ENCODE data around the gene OR8B2. TPM values are rescaled to one million over a fixed set of nuclear protein-coding genes. Genes with fewer than 3 reads are reported as not detected.

OR8B2 gene
- total RNA-seq, 1 experiment from 2014 or later = not detected

Other genes with a start within 250 kb of the OR8B2 start
- not detected in 2 replicates for gene OR10D3, start 201.2 kb downstream of the OR8B2 start, total RNA-seq (2014; rRNA removed; shearing (Covaris generic))
- gene OR8G1, start 143.4 kb downstream of the OR8B2 start, total RNA-seq (2014; rRNA removed; shearing (Covaris generic)) = not detected in 2 replicates
- gene OR8G5, start 128.1 kb downstream of the OR8B2 start, total RNA-seq (2014; rRNA removed; shearing (Covaris generic)) = not detected in 2 replicates
- gene OR8D1, start 70.5 kb downstream of the OR8B2 start, total RNA-seq (2014; rRNA removed; shearing (Covaris generic)) = not detected in 2 replicates
- not detected in 2 replicates for gene OR8D2, start 64.3 kb downstream of the OR8B2 start, total RNA-seq (2014; rRNA removed; shearing (Covaris generic))
- not detected in 2 replicates for gene OR8B3, start 14.5 kb upstream of the OR8B2 start, total RNA-seq (2014; rRNA removed; shearing (Covaris generic))
- not detected in 2 replicates for gene OR8B4, start 40.4 kb upstream of the OR8B2 start, total RNA-seq (2014; rRNA removed; shearing (Covaris generic))
- not detected in 2 replicates for gene OR8B8, start 61.2 kb upstream of the OR8B2 start, total RNA-seq (2014; rRNA removed; shearing (Covaris generic))
- not detected in 2 replicates for gene OR8B12, start 159.2 kb upstream of the OR8B2 start, total RNA-seq (2014; rRNA removed; shearing (Covaris generic))
- not detected in 2 replicates for gene OR8A1, start 185.5 kb upstream of the OR8B2 start, total RNA-seq (2014; rRNA removed; shearing (Covaris generic))
- gene PANX3, start 226.9 kb upstream of the OR8B2 start, total RNA-seq (2014; rRNA removed; shearing (Covaris generic)) = not detected in 2 replicates
- gene TBRG1, start 238.4 kb upstream of the OR8B2 start, total RNA-seq (2014; rRNA removed; shearing (Covaris generic)) = 16.6 and 26.9 TPM in 2 replicates